ENCODE results near the gene ZBTB48. TPM values are rescaled to one million over a fixed set of nuclear protein-coding genes. Genes with fewer than 3 reads are reported as not detected.
A peak's percentile ranks its signal among the peaks of the same experiment; 100 is the strongest.

ZBTB48 gene
- total RNA-seq, 1 experiment from 2014 or later = 24.4 TPM

DNA sequence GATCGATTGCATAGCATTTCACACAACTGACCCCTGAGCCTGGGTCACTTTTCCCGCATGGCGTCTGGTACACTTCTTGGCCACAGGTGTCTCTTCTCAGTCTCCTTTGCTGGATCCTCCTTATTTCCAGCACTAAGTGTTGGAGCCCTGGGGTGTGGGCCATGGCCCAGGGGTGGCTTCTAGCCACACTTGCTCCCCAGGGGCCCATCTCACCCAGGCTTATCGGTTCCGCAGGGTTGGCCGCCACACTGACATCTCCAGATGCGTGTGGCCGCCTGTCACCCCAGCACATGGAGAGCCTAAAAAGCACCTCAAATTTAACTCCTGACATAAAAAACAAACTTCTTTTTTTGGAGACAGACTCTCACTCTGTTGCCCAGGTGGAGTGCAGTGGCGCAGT lies 47.2 kb downstream of the ZBTB48 start:
- Mint-ChIP-seq H3K27ac (ENCODE audit: unreplicated experiment) (no peak overlapping the region), H3K27me3 (ENCODE audit: unreplicated experiment) (no peaks in the 10 kb centered on the region), H3K4me3 (ENCODE audit: low read depth, unreplicated experiment) (peak overlapping the region; percentile 77), H3K36me3 (ENCODE audit: insufficient read depth, unreplicated experiment) (peaks cover 37% of the 10 kb centered on the region), H3K9me3 (ENCODE audit: low read depth, unreplicated experiment) (no peaks in the 10 kb centered on the region), H3K4me1 (ENCODE audit: low read depth, unreplicated experiment) (no peaks in the 10 kb centered on the region)
- CTCF ChIA-PET = no interaction called here
- BruUV-seq (replicated peaks) = no TSS peak
- TF ChIP-seq, protein P1, sequence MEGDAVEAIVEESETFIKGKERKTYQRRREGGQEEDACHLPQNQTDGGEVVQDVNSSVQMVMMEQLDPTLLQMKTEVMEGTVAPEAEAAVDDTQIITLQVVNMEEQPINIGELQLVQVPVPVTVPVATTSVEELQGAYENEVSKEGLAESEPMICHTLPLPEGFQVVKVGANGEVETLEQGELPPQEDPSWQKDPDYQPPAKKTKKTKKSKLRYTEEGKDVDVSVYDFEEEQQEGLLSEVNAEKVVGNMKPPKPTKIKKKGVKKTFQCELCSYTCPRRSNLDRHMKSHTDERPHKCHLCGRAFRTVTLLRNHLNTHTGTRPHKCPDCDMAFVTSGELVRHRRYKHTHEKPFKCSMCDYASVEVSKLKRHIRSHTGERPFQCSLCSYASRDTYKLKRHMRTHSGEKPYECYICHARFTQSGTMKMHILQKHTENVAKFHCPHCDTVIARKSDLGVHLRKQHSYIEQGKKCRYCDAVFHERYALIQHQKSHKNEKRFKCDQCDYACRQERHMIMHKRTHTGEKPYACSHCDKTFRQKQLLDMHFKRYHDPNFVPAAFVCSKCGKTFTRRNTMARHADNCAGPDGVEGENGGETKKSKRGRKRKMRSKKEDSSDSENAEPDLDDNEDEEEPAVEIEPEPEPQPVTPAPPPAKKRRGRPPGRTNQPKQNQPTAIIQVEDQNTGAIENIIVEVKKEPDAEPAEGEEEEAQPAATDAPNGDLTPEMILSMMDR (IDR thresholded peaks at IDR 0.05; ENCODE audit: unreplicated experiment) = no peak
- intact Hi-C loops (cut with micrococcal nuclease; ENCODE audit: unreplicated experiment) = no loop called here
- DNase-seq = no peak

DNA sequence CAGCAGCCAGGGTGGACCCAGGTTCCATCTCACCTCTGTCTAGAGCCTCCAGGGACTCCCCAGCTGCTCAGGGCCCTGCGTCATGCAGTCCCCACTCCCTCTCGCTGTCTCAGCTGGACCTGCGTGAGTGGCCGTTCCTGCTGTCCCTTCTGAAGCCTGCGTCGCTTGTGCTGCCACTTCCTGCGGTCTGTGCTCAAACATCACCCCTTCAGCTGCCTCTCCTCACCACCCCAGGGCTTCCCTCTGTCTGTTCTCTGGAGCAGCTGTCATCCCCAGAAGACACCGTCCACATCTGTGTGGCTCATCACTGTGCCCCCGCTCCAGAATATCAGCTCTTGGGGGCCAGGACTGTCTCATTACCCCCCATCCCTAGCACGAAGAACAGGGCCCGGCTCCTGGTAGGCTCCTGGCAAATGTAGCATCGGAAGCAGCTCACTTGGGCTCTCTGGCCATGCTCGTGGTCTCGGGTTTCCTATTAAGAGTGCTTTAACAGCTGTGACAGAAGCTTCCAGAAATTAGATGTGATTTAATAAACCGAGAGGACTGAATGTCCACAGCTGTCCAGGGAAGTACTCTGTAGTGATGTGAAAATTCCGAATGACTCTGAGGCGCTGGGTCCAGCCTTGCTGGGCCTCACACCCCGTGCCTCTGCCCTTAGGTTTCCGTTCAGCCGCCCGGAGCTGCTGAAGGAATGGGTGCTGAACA lies 48.2 kb downstream of the ZBTB48 start:
- Mint-ChIP-seq H3K36me3 (ENCODE audit: insufficient read depth, unreplicated experiment) (peaks cover 44% of the 10 kb centered on the region), H3K27ac (ENCODE audit: unreplicated experiment) (no peak overlapping the region), H3K27me3 (ENCODE audit: unreplicated experiment) (no peaks in the 10 kb centered on the region), H3K9me3 (ENCODE audit: low read depth, unreplicated experiment) (no peaks in the 10 kb centered on the region), H3K4me1 (ENCODE audit: low read depth, unreplicated experiment) (no peaks in the 10 kb centered on the region), H3K4me3 (ENCODE audit: low read depth, unreplicated experiment) (peak overlapping the region; percentile 77)
- DNase-seq = no peak
- BruUV-seq (replicated peaks) = no TSS peak
- CTCF ChIA-PET = no interaction called here
- TF ChIP-seq, protein P1 (IDR thresholded peaks at IDR 0.05; ENCODE audit: unreplicated experiment) = no peak
- intact Hi-C loops (cut with micrococcal nuclease; ENCODE audit: unreplicated experiment) = no loop called here

DNA sequence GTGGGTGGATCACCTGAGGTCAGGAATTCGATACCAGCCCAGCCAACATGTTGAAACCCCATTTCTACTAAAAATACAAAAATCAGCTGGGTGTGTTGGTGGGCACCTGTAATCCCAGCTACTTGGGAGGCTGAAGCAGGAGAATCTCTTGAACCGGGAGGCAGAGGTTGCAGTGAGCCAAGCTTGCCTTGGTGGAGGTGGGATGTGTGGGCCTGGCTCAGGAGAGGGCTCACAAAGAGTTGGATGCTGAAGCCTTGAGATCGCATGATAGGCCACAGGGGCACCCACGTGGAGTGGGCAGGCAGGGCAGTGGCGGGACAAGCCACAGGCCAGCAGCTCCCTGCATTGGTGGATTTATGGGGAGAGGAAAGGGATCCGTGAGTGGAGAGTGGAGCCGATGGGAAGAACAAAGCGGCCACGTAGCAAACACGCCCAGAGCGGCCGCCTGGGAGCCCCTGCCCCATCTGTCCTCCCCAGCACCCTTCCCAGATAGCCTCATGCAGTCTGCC lies 49.2 kb downstream of the ZBTB48 start:
- Mint-ChIP-seq H3K27ac (ENCODE audit: unreplicated experiment) (no peak overlapping the region), H3K4me3 (ENCODE audit: low read depth, unreplicated experiment) (no peak overlapping the region), H3K36me3 (ENCODE audit: insufficient read depth, unreplicated experiment) (peaks cover 55% of the 10 kb centered on the region), H3K27me3 (ENCODE audit: unreplicated experiment) (no peaks in the 10 kb centered on the region), H3K9me3 (ENCODE audit: low read depth, unreplicated experiment) (no peaks in the 10 kb centered on the region), H3K4me1 (ENCODE audit: low read depth, unreplicated experiment) (no peaks in the 10 kb centered on the region)
- intact Hi-C loops (cut with micrococcal nuclease; ENCODE audit: unreplicated experiment) = no loop called here
- no peak for DNase-seq
- TF ChIP-seq, protein P1 (IDR thresholded peaks at IDR 0.05; ENCODE audit: unreplicated experiment) = no peak
- CTCF ChIA-PET = no interaction called here
- BruUV-seq (replicated peaks) = no TSS peak

DNA sequence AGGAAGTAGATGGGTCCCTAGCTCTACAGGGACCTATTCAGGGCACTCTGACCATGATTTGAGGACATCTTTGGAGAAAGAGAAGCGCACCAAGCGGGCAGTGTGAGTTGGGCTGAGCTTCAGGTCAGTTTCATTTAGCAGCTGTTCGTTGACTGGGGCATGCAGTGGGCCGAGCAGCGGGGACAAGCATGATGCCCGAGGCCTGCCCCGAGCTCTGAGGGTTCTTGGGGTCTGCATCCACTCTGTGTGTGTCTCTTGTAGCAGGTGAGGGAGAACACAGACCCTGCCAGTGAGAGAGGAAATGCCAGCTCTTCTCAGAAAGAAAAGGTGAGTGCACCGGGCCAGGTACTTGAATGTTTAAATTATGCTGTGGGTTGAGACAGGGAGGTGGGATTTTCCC lies 50.2 kb downstream of the ZBTB48 start:
- no peak overlapping the region for H3K4me3 Mint-ChIP-seq (ENCODE audit: low read depth, unreplicated experiment)
- peaks cover 57% of the 10 kb centered on the region for H3K36me3 Mint-ChIP-seq (ENCODE audit: insufficient read depth, unreplicated experiment)
- TF ChIP-seq, protein P1 (IDR thresholded peaks at IDR 0.05; ENCODE audit: unreplicated experiment) = no peak
- intact Hi-C loops (cut with micrococcal nuclease; ENCODE audit: unreplicated experiment) = no loop called here
- no peak overlapping the region for H3K27ac Mint-ChIP-seq (ENCODE audit: unreplicated experiment)
- CTCF ChIA-PET = interaction anchor here (0.6 to 1.0 kb wide), 2 partner anchors 15 to 601 kb away, joined by 3 read pairs; no protein-coding TSS in a partner anchor
- H3K9me3 Mint-ChIP-seq (ENCODE audit: low read depth, unreplicated experiment) = no peaks in the 10 kb centered on the region
- DNase-seq = no peak
- no TSS peak for BruUV-seq (replicated peaks)
- H3K4me1 Mint-ChIP-seq (ENCODE audit: low read depth, unreplicated experiment) = no peaks in the 10 kb centered on the region
- no peaks in the 10 kb centered on the region for H3K27me3 Mint-ChIP-seq (ENCODE audit: unreplicated experiment)

Measured in Calu3 (cell line).